Suppressor macrophage treated with lipopolysaccharide for 1 hour (primary cell): Measurements from ENCODE around the gene SDK2.
A peak's percentile ranks its signal among the peaks of the same experiment; 100 is the strongest.

Experiments
- DNase-seq, 3 donors: peaks; one replicate each; pipeline ENCODE4 v3.0.0-alpha.2; 2020 to 2022

The SDK2 gene

DNA sequence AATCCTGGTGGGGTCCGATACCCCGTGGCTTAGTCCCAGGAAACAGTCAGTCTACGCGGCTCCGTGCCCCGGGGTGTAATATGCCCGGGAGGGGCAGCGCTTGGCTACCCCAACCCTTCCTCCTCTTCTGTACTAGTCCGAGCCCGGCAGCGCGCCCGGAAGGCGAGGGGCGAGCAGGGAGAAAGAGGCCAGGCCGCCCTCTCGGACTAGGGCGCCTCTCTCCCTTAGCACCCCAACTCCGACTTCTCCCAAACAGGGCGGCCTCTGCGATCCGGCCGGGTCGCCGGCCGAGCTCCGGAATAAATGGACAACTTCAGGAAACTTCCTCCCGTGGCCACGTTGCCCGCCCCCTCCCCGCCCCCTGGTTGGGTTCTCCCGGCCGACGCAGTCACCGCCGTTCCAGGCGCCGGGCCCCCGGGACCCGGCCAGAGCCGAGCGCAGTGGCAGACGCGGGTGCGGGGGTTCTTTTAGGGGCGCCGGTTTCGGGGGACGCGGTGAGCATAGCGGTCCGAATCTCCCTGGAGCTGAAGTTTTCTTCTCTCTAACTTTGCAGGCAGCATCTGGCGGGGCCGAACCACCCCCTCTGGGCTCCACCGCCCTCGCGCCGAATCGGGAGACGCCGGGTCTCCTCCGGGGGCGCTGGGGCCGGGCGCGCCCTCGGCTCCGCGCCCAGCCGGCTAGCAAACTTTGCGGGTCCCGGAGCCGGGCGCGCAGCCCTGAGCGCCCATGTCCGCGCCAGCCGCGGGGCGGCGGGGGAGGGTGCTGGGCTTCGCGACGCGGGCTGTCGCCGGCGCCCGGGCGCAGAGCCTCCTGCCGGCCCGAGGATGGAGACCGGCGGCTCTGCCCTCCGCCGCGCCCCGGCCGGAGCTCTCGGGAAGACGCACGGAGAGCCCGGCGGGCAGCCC, at the start of gene SDK2:
Gene SDK2 (minus strand): TSS at position 301 of the 905 bp plus-strand sequence. CDS start 357 bp downstream, outside the sequence.
- DNase-seq = peak in 2 of 3 donors; percentile 35 to 53

GRCh38 chr17:73693071-73693470, 48.8 kb upstream of the SDK2 start:
- DNase-seq = no peak

DNA sequence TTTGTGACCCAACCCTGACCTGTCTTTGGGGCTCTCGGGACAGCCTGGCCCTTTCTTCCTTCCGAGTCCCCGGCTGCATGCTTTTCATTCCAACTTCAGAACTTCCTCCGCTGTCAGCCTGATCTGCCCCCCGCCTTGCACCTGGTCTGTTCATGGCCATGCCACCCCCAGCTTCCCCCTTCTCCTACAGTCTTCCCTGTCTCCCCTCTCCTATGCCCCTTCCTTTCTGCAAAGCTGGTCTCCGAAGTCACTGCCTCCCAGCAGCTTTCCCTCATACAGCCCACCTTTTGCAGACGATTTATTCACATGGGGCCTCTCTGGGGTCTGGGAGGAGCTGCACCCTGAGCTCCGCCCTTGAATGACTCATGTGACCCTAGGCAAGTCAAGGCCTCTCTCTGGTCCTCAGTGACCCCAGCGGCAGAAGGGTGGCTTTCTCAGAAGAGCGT, 47.1 kb upstream of the SDK2 start:
- DNase-seq = no peak

DNA sequence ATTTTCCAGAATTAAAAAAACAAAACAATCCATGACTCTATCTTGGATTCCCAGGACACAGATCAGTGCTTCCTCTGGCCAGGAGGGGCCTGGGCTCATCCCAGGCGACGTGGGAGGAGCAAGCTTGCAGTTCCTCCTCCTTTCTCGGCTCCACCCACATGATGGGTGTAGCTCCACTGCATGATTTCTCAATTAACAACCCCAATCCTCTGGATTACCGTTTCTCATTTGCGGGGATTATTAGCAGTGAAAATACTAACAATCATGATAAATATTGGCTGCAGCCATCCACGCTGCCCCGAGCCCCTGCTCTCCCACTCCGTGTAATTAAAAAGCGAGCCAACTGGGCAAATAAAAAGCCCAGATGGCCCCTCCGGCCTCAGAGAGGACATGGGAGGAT, 46.4 kb upstream of the SDK2 start:
- DNase-seq = peak; percentile 41 to 54 (median 48)

- no peak for DNase-seq
These were observed 45.5 kb upstream of the SDK2 start for GRCh38 chr17:73689596-73690275.

DNA sequence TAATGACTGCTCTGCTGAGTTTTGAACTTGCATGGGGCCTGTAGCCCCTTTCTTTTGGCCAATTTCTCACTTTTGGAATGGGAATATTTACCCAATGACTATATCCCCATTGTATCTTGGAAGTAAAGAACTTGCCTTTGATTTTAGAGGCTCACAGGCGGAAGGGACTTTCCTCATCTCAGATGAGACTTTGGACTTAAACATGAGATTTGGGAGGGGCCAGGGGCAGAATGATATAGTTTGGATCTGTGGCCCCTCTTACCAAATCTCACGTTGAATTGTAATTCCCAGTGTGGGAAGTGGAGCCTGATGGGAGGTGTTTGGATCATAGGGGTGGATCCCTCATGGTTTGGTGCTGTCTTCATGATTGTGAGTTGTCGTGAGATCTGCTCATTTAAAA, 42.7 kb upstream of the SDK2 start:
- DNase-seq = no peak

DNA sequence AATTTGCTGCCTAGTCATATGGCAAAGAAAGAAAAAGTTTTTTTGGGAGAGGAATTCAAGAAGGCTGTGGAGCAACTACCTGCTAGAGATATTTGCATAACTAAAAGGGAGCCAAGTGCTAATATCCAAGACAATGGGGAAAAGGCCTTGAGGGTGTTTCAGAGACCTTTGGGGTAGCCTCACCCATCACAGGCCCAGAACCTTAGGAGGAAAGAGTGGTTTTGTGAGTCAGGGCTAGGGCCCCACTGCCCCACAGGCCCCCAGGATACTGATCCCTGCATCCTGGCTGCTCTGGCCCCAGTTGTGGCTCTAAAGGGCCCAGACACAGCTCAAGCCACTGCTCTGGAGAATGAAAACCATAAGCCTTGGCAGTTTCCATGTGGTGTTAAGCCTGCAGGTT, 41.9 kb upstream of the SDK2 start:
- DNase-seq = no peak

DNA sequence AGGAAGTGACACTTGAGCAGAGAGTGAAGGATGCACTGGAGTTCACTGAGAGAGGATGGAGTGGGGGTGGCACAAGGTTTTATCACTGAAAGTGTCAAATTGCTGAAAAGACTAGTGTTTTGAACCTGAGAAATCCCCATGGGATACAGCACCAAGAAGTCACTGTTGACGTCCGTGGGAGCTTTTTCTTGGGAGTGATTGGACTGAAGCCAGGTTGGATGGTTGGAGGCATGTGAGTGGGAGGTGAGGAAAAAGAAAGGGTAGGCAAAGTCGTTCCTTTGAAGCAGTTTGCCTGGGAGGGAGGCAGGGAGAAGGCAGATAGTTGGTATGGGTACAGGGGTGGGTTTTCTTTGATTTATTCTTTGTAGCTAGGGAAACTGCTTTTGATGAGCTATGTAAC, 39.9 kb upstream of the SDK2 start:
- DNase-seq = no peak

DNA sequence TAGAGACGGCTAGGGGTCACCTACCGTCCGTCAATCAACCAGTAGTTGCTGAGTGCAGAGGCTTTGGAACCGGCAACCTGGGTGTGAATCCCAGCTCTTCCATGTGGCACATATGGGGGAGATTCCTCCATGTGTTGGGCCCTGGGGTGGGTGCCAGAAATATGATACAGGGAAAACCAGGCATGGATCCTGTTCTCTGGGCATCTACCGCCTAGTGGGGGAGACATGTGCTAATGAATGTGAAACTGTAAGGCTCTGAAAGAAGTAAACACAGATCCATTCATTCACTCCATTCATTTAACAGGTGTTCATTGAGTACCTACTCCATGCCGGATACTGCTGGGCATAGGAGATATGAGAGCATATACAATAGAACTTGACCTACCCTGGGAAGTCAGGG, 39.5 kb upstream of the SDK2 start:
- no peak for DNase-seq

GRCh38 chr17:73681946-73682345, 37.7 kb upstream of the SDK2 start:
- no peak for DNase-seq

DNA sequence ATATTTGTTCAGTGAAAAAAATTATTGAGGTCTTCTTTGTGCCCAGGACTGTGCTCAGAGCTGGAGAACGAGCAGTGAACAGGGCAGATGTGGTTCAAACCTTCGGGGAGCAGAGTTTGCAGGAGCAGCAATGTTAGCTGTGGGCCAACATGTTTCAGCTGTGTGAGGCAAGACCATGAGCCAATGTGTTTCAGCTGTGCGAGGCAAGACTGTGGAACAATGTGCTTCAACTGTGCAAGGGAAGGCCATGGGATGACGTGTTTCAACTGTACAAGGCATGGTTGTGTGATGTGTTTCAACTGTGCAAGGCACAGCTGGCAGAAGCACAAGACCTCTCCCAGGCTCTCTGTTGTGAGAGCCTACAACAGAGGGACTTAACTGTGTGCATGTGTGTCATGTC, 35.2 kb upstream of the SDK2 start:
- no peak for DNase-seq

GRCh38 chr17:73678999-73679398, 34.8 kb upstream of the SDK2 start:
- no peak for DNase-seq

- DNase-seq = no peak
These were observed 25.5 kb upstream of the SDK2 start for GRCh38 chr17:73669771-73670170.

GRCh38 chr17:73667181-73667959, 23.1 kb upstream of the SDK2 start:
- DNase-seq = peak in 2 of 3 donors; percentile 18 to 35

GRCh38 chr17:73663614-73664013, 19.4 kb upstream of the SDK2 start:
- DNase-seq = no peak

GRCh38 chr17:73660366-73660765, 16.1 kb upstream of the SDK2 start:
- no peak for DNase-seq

GRCh38 chr17:73658821-73659515, 14.7 kb upstream of the SDK2 start:
- no peak for DNase-seq

DNA sequence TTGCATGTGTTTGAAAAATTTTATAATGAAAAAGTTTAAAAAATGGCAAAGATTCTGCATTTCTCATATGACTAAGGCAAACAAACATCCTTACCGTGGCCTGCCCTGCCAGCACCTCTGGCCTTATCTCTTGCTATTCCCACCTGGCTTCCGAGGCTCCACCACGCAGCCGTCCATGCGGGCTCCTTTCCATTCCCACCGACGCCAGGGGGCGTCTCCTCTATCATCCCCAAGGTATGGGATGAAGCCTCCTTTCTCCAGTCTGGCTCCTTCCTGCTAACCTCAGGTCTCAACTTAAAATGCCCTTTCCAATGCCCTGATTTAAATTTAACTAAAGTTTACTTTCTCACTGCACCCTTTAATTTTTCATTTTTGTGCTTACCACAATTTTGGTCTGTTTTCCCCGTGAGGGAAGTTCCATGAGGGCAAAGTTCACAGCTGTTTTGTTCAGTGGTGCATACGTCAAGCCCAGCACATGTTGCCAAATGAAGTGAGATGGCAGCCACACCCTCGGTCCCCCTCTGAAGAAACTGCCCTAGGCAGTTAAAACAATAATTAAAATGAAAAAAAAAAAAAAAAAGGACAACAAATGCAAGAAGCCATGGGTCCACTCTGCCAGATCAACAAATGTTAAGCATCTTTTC, 13.3 kb upstream of the SDK2 start:
- DNase-seq = peak; percentile 56 to 85 (median 68)

DNA sequence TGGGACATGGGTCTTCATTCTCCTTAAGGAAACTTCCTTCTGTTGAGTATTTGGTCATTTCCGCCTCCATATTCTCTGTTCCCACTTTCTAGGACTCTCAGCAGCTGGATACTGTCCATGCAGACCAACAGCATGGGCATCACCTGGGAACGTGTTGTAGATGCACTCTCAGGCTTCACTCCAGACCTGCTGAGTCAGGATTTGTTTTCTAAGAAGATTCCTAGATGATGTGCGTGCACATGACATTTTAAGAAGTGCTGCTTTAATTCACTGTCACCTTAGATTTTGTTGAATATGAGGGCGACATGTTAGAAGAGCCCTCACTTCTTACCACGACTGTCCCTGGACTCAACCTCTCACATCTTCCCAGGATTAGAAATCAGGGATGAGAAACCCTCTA, 10.0 kb upstream of the SDK2 start:
- peak in 1 of 3 donors; percentile 5 for DNase-seq

DNA sequence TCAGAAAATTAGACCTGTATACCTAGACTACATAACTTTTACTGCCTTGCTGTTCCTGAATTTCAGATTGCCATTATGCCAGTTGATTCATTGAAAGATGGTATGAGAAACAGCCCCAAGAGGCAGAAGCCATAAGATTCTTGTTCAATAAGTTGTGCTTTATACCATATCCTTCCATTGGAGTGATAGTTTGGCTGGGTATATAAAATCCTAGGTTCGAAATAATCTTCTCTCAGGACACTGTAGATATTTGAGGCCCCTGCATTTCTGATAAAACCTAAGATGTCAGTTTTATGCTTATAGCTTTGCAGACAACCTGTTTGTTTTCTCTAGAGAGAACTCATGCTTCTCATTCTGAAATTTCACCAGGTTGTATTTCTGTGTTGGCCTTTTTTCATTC, 9.6 kb upstream of the SDK2 start:
- no peak for DNase-seq

GRCh38 chr17:73652886-73653480, 8.7 kb upstream of the SDK2 start:
- no peak for DNase-seq
